NCI-H1048 (cell line): ENCODE data around the gene MIPOL1.
A peak's percentile ranks its signal among the peaks of the same experiment; 100 is the strongest.

Experiments
- DNase-seq: peaks from one replicate; lab custom pipeline; 2025; lab: John Stamatoyannopoulos, UW

MIPOL1 gene

DNA sequence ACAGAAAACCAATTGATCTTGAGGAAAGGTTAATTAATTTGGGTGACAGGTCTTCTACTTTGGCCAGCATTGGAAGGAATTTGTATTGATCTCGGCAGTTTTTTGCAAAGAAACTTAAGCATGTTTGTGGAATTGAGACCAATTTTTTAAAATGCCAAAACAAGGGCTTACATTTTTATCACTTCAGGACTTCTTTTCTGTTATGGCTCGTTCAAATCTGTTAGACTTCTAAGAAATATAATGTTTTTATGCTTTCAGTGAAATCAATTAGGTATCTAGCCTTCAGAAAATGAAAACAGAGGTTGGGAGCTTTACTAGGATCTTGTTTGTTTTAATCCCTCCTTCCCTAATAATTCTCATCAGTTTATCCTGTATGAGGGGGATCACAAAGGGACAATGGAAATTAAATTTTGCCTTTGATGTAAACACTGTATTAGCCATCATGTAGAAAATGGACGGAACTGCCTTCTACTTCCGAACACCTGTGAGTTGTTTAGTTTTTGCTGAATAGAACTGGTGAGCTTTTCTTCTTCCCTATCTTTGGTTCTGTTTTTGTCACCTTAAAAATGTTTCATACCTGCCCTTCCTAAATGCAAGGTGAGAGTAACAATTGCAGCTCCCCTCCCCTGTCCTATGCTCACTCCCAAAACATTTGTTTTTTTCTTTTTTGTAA lies 389.5 kb downstream of the MIPOL1 start:
- no peak for DNase-seq

DNA sequence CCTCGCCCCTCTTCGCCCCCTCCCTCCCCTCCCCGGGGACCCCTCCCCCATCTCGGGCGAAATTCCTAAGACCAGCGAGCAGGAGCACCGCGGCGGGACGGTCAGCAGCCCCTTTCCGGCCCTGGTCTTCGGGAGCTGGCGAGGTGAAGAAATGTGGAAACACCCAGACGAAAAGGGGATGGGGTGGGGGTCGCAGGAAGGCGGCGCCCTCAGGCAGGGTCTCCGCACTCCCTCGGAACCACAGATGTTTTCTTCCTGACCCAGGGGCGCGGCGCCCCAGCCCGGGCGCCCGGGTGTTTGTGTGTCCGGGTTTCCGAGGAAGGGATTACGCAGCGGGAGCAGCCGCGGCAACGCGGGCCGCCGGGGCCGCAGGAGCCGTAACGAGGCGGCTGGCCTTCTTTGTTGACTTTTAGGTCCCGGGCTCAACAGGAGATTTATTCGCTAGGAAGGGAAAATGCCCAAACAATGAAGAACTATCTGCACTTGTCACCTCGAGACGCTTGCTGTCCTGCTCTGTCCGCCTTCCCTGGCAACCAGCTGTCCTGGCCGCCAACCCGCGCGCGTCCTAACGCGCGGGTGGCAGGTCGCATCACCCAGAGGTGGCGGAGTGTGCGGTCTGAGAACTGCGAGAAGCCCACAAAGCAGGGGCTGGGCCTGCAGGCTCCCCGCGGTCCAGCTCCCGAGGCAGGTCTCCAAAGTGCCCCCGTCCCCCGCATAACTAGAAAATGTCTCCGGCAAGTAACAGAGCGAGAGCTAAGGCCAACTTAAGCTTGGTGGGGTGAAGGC lies 390.3 kb downstream of the MIPOL1 start:
- no peak for DNase-seq

- no peak for DNase-seq
Measured at GRCh38 chr14:37588667-37588955, 390.9 kb downstream of the MIPOL1 start.

- DNase-seq, result no peak
Measured at GRCh38 chr14:37588956-37589714, 391.4 kb downstream of the MIPOL1 start.

DNA sequence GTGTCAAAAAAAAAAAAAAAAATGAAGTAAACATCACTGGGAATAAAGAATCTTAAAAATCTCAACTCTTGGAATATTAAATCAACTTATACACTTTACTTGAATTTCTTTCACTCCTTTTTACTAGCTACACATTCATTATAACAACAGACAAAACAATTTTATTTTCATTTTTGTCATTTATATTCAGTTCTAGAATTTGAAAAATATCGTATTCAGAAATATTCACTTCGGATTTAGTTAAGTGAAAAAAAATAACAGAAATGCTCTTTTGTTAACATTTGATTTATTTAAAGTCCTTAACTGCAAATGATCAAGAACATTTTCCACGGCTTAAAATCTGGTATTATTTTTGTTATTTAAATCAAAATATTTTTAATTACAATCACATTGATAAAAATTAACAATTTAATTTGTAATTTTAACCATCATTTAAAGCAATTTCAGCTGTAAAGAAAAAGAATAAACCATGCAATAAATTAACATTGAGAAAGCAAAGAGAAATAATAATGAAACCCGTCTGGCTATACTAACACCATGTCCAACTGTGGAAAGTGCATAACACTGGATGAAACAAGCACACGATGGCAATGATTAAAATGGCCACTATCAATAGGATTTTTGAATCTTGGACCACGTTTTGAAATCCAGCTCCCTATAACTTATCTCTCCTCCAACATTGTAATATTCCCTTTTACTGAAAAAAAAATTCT lies 392.1 kb downstream of the MIPOL1 start:
- no peak for DNase-seq

GRCh38 chr14:37590428-37591139 lies 392.8 kb downstream of the MIPOL1 start:
- no peak for DNase-seq

- no peak for DNase-seq
Measured at GRCh38 chr14:37591311-37591940, 393.7 kb downstream of the MIPOL1 start.

- DNase-seq, result no peak
Measured at GRCh38 chr14:37591941-37592481, 394.3 kb downstream of the MIPOL1 start.

DNA sequence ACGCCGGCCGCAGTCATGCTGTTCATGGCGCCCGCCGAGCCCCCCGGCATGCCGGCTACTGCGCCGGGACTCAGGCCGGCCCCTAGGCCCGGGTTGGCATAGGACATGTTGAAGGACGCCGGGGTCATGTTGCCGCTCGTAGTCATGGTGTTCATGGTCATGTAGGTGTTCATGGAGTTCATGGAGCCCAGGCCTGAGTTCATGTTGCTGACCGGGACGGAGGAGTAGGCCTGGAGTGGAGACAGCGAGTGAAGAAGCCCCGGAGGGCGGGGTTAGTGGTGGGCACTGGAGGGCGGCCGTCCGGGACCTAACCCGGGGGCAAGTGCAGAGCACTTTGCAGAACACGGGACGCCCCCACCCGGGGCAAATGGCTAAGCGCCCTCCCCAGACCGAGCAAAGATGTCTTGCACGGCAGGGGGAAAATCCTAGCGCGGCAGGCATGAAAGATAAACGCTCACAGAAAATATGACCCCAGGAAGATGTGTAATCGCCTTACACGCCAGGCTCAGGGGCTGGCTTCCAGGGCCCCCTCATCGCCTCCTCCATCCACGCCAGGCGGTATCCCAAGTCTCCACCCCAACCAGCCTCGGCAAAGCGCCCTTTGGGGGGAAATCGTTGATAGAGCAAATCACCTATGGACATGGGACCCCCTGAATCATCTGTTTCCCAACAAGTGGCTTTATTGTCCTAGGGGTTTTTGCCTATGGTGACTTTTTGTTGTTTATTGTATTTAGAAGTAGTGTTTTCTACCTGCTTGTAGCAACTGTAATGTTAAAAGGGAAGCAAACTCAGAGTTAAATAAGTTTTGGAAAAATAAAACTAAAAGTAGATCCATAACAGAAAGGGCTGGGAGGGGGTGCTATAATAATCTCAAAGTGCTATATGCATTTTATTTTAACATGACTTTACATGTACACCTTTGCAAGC lies 395.0 kb downstream of the MIPOL1 start:
- DNase-seq, result no peak

- DNase-seq, result no peak
Measured at GRCh38 chr14:37593511-37594237, 395.9 kb downstream of the MIPOL1 start.

- DNase-seq, result peak; percentile 75
Measured at GRCh38 chr14:37594238-37594970, 396.7 kb downstream of the MIPOL1 start.

DNA sequence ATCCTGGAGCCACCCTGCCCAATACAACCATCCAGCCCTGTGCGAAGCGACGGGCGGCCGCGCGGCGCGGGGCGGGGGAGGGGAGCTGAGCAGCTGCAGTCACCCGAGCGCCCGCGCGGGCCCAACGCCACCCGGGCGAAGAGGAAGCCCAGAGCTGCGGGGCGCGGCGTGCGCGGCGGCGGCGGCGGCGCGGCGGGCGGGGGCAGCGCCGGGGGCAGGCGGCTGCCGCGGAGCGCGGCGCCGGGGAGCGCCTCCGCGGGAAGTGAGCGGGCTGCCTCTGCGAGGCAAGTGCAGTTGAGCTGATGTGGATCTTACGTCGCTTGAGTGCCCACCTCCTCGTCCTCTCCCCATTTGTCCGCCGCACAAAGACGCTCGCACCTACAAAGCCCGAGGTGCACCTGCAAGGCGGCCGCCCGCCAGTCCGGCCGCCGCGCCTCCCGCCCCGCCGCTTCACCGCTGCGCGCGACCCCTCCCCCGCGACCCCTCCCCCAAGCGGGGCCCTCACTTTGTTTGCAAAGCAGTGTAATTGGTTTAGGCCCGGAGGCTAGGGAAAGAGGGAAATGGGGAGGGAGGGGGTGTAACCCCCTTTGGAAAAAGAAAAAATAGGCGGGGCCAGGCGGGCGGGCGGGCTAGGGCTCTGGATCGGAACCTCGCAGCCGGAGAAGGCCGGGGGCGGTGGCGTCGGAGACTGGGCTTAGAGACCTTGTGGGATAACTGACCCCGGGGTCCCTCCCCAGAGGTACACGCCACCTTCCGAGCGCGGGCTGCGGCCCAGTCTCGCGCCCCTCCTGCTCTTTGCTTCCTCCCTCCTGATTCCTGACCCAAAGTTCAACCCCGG lies 397.5 kb downstream of the MIPOL1 start, which contains the start of the genes FOXA1 and TTC6:
Gene FOXA1 (minus strand): TSS at position 279 of the 838 bp plus-strand sequence. CDS start 277 bp downstream, at position 2.
Gene TTC6 (plus strand): TSS at position 659 of the 838 bp plus-strand sequence. CDS start 26,436 bp downstream, outside the sequence.
- DNase-seq, result peak; percentile 67

DNA sequence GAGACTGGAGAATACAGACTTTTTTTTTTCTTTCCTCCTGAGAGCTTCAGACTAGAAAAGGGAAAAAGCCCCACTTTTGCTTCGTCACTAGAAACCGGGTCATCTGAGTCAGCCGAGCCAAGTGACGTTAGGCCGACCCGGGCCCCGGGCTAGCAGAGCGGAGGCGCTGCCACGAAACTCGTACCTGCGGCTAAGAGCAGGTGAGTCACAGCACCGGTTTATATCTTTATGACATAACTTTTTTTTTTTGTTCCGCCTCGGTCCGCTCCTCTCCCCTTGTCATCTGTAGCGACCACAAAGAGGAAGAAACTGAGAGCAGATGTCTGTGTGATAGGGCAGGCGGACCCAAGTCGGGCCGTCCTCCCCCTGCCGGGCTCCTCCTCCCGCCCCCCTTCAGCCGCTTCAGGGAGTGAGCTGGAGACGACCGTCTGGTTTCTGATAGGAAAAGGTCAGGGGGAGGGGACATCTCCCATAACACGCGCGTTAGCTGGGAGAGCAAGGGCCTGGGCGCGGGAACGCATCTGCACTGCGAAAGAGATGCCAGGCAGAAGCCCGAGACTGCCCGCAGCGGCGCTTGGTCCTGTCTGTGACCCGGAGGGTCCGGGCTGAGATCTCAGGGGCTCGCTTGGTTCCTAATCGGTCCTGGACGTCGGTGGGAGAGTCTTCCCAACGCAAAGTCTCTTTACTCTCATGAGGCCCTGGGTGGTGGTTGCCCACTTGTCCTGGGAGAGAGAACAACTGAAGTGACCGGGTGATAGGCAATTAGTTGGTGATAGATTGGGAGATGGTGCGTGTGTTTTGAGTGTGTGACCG lies 398.3 kb downstream of the MIPOL1 start:
- peak; percentile 62 for DNase-seq

DNA sequence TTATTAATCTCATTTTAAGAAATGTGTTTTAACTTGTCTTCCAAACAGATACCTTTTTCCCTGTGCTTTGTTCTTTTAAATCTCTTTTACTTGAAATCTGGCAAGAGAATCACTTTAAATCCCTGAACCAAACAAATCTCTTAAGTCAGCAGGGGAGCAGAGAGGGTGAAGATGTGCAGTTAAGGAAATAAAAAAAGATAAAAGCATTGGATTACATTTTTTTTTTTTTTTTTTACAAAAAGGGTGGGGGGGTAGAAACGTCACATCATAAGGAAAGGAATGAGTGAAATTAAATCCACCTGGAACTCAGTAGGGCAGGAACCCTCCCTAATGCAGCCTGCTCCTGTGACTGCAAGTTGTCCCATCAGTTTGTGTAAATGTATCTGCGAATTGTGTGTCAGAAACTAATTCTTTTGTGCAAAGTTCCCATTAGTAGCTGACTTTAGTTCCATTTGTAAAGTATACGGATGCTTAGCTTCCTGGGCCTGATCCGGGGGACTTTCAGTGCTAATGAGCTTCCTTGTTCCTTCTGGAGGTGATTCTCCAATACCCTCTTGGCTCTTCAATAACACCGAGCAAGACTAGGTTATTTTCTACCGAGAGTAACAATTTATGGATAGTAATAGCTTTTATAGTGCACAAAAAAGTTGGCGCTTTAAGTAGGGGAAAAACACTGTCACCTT lies 399.2 kb downstream of the MIPOL1 start:
- no peak for DNase-seq

GRCh38 chr14:37597538-37597913 lies 399.8 kb downstream of the MIPOL1 start:
- no peak for DNase-seq
